HG03066 (cell line): ENCODE data around the gene IBA57.
"Not testable (repeated sequence)": the region's sequence is repeated elsewhere in the genome, so short reads cannot be mapped to it uniquely, and the experiment has no call there.

Experiments
- ATAC-seq: cut with Tn5 transposase; IDR thresholded peaks from one replicate; pipeline ENCODE4 v1.9.1; 2021; ENCODE audit warnings: low read depth; ENCODE audit not compliant: unreplicated experiment

IBA57 gene

DNA sequence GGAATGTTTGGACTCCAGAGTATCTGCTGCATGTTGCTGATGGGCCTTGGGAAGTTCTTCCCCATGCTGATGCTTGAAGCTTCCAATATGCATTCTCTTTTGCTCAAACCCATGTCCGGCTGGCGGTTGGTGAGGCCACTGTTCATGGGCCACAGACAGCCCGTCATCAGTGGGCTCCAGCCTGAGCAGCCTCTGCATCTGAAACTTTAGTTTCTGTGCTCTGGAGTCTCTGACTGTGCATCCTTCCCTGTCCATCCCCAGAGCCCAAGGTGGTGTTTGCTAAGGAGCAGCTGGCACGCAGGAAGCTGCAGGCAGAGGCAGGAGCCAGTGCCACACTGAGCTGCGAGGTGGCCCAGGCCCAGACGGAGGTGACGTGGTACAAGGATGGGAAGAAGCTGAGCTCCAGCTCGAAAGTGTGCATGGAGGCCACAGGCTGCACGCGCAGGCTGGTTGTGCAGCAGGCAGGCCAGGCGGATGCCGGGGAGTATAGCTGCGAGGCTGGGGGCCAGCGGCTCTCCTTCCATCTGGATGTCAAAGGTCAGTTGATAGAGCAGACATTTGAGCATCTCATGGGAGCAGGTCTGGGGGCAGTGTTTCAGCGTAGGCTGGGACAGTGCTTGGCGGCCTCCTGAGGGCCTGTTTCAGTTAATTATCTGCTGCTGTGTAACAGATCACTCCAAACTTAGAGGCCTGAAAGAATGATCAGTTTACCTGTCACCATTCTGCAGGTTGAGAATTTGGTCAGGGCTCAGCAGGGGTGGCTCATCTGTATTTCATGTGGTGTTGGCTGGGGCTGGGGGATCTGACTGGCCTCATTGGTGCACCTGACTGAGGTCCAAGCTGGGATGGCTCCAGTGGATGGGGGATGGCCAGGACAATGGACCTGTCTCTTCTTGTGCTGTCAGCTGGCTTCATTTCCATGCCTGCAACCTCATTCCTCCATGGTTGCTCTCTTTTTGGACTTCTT lies 58.9 kb downstream of the IBA57 start:
- ATAC-seq: no peak

DNA sequence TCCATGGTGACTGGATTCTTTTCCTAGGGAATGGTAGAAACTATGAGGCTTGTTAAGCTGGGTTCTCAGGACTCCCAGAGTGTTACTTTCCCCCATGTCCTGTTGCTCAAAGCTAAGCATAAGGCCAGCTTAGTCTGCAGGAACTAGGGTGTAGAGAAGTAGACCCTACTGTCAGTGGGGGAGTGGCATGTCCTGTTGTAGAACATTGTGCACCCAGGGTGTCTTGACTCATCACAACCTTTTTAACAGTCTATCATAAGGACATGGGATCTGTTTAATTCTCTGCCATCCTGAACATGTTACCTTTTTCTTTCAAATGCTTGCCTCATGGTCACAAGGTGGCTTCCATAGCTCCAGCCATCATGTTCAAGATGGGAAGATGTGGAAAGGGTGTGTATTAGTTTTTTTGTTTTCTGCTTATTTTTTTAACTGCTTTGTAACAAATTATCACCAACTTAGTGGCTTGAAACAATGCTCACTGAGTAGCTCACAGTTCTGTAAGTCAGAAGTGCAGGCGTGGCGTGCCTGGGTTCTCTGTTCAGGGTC lies 59.6 kb downstream of the IBA57 start:
- ATAC-seq: no peak

DNA sequence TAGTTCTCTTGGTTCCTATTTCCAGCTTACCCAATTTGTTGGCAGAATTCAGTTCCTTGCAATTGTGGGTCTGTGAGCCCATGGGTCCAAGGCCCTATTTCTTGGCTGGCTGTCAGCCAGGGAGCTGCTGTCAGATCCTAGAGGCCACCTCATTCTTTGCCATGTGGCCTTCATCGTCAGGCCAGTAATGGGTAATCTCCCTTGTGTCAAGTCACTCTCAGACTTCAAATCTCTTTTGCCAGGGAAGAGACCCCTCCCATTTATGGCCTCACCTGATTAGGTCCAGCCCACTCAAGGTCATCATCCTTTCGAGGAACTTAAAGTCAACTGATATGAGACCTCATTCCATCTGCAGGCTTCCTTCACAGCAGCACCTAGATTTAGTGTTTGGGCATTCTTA lies 60.1 kb downstream of the IBA57 start:
- ATAC-seq: no peak

DNA sequence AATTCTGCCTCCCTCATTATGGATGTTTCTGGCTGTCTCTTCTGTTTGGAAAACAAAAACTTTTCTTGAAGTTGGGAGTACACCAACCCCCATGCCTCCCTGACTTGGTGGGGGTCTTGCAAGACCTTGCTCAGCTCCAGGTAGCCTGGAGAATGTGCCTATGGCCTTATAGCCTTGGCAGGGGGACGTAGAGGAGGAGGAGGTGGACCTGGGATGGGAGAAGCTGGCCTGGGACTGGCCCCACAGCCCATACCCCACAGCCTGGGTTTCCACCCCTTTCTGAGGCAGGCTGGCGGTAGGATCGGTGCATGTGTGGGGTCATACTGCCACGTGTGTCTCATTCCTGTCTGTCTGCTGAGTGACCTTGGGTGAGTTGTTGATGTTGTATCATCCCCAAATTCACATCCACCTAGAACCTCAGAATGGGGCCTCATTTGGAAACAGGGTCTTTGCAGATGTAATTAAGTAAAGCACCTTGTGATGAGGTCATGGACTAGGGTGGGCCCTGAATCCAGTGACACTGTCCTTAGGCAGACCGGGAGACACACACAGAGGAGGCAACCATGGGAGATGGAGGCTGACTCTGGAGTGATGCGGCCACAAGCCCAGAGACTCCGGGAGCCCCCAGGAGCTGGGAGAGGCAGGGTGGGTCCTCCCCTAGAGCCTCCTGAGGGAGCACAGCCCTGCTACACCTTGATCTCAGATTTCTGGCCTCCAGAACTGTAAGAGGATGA lies 60.7 kb downstream of the IBA57 start:
- no peak for ATAC-seq

DNA sequence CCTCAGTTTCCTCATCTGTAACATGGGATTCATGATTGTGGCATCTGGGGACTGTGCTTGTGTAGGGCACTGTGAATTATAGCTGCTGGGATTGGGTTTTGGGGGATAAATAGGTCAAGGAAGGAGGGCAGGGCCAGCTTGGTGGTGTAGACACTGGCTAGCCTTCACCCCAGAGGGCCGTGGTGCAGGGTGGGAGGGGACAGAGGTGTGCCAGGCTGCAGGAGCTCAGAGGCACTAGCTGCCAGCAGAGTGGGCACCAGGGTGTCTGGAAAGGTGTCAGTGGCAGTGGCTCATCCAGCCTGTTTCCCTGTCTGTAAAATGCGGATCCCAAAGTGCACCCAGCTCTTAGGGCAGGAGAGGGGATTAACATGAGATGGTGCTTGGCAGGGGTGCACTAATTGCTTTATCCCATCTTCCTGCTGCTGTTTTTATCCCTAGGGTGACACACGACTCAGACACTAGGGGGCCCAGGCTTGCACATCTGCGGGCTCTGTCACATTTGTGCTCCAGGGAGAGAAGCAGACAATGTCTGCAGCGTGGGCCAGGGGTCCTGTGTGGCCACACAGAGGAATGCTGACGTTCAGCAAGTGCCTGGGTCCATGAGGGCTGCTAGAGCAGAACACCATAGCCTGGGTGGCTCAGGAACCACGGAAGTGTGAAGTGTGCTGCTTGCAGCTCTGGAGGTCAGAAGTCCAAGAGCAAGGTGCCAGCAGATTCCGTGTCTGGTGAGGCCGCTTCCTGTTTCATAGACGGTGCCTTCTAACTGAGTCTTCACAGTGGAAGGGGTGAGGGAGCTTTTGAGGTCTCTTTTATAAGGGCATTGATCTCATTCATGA lies 61.6 kb downstream of the IBA57 start:
- ATAC-seq: no peak

DNA sequence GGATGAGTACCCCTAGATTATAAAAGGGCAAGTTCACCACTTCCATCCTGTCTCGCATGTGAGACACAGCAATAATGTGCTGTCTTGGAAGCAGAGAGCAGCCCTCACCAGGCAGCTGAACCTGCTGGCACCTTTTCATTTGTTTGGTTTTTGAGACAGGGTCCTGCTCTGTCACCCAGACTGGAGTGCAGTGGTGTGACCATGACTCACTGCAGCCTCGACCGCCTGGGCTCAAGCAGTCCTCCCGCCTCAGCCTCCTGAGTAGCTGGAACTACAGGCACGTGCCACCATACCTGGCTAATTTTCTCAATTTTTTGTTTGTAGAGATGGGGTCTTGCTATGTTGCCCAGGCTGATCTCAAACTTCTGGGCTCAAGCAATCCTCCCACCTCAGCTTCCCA lies 62.5 kb downstream of the IBA57 start:
- not testable (repeated sequence) for ATAC-seq

DNA sequence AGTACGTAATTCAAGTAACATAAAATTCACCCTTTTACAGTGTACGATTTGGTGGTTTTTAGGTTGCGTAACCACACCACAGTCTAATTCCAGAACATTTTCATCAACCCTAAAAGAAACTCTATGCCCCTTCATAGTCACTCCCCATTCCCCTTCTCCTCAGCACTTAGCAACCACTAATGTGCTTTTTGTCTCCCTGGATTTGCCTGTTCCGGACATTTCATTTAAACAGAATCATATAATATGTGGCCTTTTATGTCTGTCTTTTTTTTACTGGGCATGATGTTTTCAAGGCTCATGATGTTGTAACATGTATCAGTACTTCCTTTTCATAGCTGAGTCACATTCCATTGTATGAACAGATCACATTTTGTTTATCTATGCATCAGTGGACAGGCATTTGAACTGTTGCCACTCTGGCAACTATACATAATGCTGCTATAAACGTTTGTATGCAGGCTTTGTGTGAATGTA lies 63.0 kb downstream of the IBA57 start:
- no peak for ATAC-seq

DNA sequence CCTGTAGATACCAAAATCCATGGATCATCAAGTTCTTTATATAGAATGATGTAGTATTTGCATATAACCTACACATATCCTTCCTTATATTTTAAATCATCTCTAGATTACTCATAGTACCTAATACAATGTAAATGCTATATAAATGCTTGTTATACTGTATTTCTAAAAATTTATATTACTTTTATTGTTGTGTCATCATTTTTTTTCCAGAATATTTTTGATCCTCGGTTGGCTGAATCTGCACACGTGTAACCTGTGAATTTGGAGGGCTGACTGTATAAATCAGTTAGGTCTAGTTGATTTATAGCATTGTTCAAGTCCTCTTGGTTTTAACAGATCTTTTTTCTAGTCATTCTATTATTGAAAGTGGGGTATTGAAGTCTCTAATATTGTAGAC lies 65.6 kb downstream of the IBA57 start:
- ATAC-seq: no peak
